ENCODE measurements around the gene PPDPF. TPM values are rescaled to one million over a fixed set of nuclear protein-coding genes. Genes with fewer than 3 reads are reported as not detected.

Gene PPDPF
- polyA plus RNA-seq, 2 of the 4 experiments (the other 2 are of a cell fraction), result 7.7 to 217 TPM

- POLR2A ChIA-PET, result no interaction called here
- no peak for FAIRE-seq
- no peak overlapping the region for H3K27ac ChIP-seq
- TF ChIP-seq EHF (CRISPR knock-in tag; IDR thresholded peaks at IDR 0.05) (no peak), HEYL (CRISPR knock-in tag; IDR thresholded peaks at IDR 0.05) (no peak), TFCP2L1 (CRISPR knock-in tag; IDR thresholded peaks at IDR 0.05) (no peak), ZC3H11A (IDR thresholded peaks at IDR 0.05) (no peak), POLR2A (IDR thresholded peaks at IDR 0.05; ENCODE audit: low read length) (no peak), KDM1A (IDR thresholded peaks at IDR 0.05; ENCODE audit: low read depth) (no peak), MYC (IDR thresholded peaks at IDR 0.05; ENCODE audit: borderline replicate concordance, low read length) (no peak), RARB (CRISPR knock-in tag; IDR thresholded peaks at IDR 0.05) (no peak), FOSB (CRISPR knock-in tag; IDR thresholded peaks at IDR 0.05) (no peak), USF2 (IDR thresholded peaks at IDR 0.05) (no peak), NFE2L2 (conservative IDR thresholded peaks at IDR 0.05; ENCODE audit: low read length) (no peak), HOXA7 (CRISPR knock-in tag; IDR thresholded peaks at IDR 0.05) (no peak), GATA3 (IDR thresholded peaks at IDR 0.05; ENCODE audit: borderline replicate concordance) (no peak)
- TF ChIP-seq, protein P1, sequence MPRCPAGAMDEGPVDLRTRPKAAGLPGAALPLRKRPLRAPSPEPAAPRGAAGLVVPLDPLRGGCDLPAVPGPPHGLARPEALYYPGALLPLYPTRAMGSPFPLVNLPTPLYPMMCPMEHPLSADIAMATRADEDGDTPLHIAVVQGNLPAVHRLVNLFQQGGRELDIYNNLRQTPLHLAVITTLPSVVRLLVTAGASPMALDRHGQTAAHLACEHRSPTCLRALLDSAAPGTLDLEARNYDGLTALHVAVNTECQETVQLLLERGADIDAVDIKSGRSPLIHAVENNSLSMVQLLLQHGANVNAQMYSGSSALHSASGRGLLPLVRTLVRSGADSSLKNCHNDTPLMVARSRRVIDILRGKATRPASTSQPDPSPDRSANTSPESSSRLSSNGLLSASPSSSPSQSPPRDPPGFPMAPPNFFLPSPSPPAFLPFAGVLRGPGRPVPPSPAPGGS (IDR thresholded peaks at IDR 0.05), result no peak
- TF ChIP-seq, protein P2, sequence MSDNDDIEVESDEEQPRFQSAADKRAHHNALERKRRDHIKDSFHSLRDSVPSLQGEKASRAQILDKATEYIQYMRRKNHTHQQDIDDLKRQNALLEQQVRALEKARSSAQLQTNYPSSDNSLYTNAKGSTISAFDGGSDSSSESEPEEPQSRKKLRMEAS (IDR thresholded peaks at IDR 0.05), result no peak
- no peak overlapping the region for H3K4me2 ChIP-seq
- CTCF ChIA-PET, result interaction anchor here (1.1 to 7.6 kb wide), 4 partner anchors 10 to 69 kb away, joined by 3 to 49 read pairs (median 6); partner anchors contain the start of gene PTK6
- H3K9me3 ChIP-seq, result no peaks in the 10 kb centered on the region
- 84% methylated on average over 31 of the region's 54 CpGs for WGBS (ENCODE audit: missing lambda C conversion rate)
- H3K4me3 ChIP-seq, result no peak overlapping the region
- H3K4me1 ChIP-seq, result no peaks in the 10 kb centered on the region
- no peak for ATAC-seq
- no peak for DNase-seq (ENCODE audit: low read depth in 1 of 2, low spot score in 1 of 2)
These were observed 42.1 kb downstream of the PPDPF start for GRCh38 chr20:63562461-63563224.

DNA sequence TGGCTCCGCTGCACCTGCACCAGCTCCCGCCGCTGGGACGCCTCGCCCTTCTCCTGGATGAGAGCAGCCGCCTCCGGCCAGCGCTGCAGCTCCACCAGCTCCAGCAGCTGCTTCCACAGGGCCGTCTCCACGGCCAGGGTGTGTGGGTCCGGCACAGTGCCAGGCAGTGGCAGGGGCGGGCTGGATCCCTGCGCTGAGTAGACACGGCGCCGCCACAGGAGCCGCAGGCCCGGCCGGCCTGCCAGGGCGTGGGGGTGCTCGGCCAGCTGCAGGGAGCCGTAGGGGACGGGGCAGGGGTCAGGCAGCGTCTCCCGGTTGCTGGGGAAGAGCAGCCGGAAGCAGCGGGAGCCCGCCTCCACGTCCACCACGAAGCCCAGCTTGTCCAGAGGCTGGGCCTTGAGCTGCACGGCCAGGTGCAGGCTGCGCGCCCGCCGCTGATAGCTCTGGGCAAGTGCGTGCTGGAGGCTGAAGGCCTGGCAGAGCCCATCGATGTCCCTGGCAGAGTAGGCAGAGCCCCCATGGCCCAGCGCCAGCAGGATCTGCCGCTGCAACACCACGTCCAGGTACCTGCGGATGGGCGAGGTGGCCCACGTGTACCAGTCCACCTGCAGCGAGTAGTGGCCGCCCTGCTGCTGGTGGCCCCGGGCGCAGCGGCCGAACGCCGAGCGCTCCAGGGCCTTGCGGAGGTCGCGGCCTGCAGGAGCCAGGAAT is 42.8 kb downstream of the PPDPF start:
- TF ChIP-seq, protein P3, sequence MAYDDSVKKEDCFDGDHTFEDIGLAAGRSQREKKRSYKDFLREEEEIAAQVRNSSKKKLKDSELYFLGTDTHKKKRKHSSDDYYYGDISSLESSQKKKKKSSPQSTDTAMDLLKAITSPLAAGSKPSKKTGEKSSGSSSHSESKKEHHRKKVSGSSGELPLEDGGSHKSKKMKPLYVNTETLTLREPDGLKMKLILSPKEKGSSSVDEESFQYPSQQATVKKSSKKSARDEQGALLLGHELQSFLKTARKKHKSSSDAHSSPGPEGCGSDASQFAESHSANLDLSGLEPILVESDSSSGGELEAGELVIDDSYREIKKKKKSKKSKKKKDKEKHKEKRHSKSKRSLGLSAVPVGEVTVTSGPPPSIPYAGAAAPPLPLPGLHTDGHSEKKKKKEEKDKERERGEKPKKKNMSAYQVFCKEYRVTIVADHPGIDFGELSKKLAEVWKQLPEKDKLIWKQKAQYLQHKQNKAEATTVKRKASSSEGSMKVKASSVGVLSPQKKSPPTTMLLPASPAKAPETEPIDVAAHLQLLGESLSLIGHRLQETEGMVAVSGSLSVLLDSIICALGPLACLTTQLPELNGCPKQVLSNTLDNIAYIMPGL (CRISPR knock-in tag; IDR thresholded peaks at IDR 0.05; ENCODE audit: borderline replicate concordance), result no peak
- no peak for TF ChIP-seq KDM5A (IDR thresholded peaks at IDR 0.05)
- TF ChIP-seq MAFK (IDR thresholded peaks at IDR 0.05; ENCODE audit: partially characterized antibody), result no peak
- no peak for TF ChIP-seq RNF2 (IDR thresholded peaks at IDR 0.05; ENCODE audit: borderline replicate concordance, low read depth)
- no peak for TF ChIP-seq NPAS2 (CRISPR knock-in tag; IDR thresholded peaks at IDR 0.05; ENCODE audit: borderline replicate concordance)
- TF ChIP-seq JUNB (IDR thresholded peaks at IDR 0.05), result no peak
- no peak for TF ChIP-seq ZFP36 (IDR thresholded peaks at IDR 0.05; ENCODE audit: borderline replicate concordance, partially characterized antibody)
- no peak for TF ChIP-seq ZSCAN20 (CRISPR knock-in tag; IDR thresholded peaks at IDR 0.05)
- TF ChIP-seq RFX5 (IDR thresholded peaks at IDR 0.05), result no peak
- TF ChIP-seq, protein P2 (IDR thresholded peaks at IDR 0.05), result no peak
- TF ChIP-seq HOXA7 (CRISPR knock-in tag; IDR thresholded peaks at IDR 0.05), result no peak
- no peak for TF ChIP-seq NR3C1 (IDR thresholded peaks at IDR 0.05)
- TF ChIP-seq SREBF2 (IDR thresholded peaks at IDR 0.05), result no peak
- no peak for TF ChIP-seq SMC3 (IDR thresholded peaks at IDR 0.05)
- TF ChIP-seq EHF (CRISPR knock-in tag; IDR thresholded peaks at IDR 0.05), result no peak
- no peak for TF ChIP-seq HEYL (CRISPR knock-in tag; IDR thresholded peaks at IDR 0.05)
- TF ChIP-seq REST (IDR thresholded peaks at IDR 0.05), result no peak
- Histone ChIP-seq H3K4me2 (no peak overlapping the region), H3K4me1 (no peaks in the 10 kb centered on the region), H3K27ac (no peak overlapping the region), H3K4me3 (no peak overlapping the region), H3K9me3 (no peaks in the 10 kb centered on the region)
- no peak for FAIRE-seq
- ChIA-PET POLR2A (no interaction called here), CTCF (interaction anchor here (1.1 to 7.6 kb wide), 5 partner anchors 10 to 68 kb away, joined by 3 to 49 read pairs (median 4); partner anchors contain the start of gene PTK6)
- no peak for DNase-seq (ENCODE audit: low read depth in 1 of 2, low spot score in 1 of 2)
- no peak for ATAC-seq
- WGBS (ENCODE audit: missing lambda C conversion rate), result 93% methylated on average over 16 of the region's 55 CpGs

Data from A549 (cell line).